WTC11 (cell line): ENCODE data around the gene LAMA4.

Experiments used
- FOXP1 ChIP-seq: sonication (generic); formaldehyde crosslinking; IDR thresholded peaks from 2 replicates; pipeline ENCODE4 v1.8.0; 2022; ENCODE audit warnings: missing genetic modification reagents, mild to moderate bottlenecking, moderate library complexity, borderline replicate concordance
- HMGA2 ChIP-seq: fragments of 250-450 bp; sonication (Bioruptor Pico); IDR thresholded peaks from 2 replicates; pipeline ENCODE4 v1.4.0; 2021; ENCODE audit warnings: mild to moderate bottlenecking, moderate library complexity
- JUN ChIP-seq: sonication (generic); formaldehyde crosslinking; IDR thresholded peaks from 2 replicates; pipeline ENCODE4 v1.8.0; 2023; ENCODE audit warnings: mild to moderate bottlenecking, missing genetic modification reagents
- ZNF423 ChIP-seq: fragments of 250-450 bp; sonication (Bioruptor Pico); IDR thresholded peaks from 2 replicates; pipeline ENCODE4 v2.1.2; 2022; ENCODE audit warnings: mild to moderate bottlenecking, moderate library complexity
- TF ChIP-seq, protein P1 (sequence below): fragments of 200-600 bp; IDR thresholded peaks from 2 replicates; pipeline ENCODE4 v1.8.0; 2022; ENCODE audit warnings: antibody characterized with exemption
- TF ChIP-seq, protein P2 (sequence below): sonication (generic); formaldehyde crosslinking; IDR thresholded peaks from 2 replicates; pipeline ENCODE4 v1.8.1; 2023; ENCODE audit warnings: mild to moderate bottlenecking, missing genetic modification reagents, borderline replicate concordance
- TF ChIP-seq, protein P3 (sequence below): sonication (generic); formaldehyde crosslinking; IDR thresholded peaks from 2 replicates; pipeline ENCODE4 v1.8.0; 2022; ENCODE audit warnings: mild to moderate bottlenecking, missing genetic modification reagents
- TF ChIP-seq, protein P4 (sequence below): sonication (generic); formaldehyde crosslinking; conservative IDR thresholded peaks from 2 replicates; pipeline ENCODE4 v1.8.1; 2022; ENCODE audit warnings: mild to moderate bottlenecking, missing genetic modification reagents
- TF ChIP-seq, protein P5 (sequence below): sonication (generic); formaldehyde crosslinking; IDR thresholded peaks from 2 replicates; pipeline ENCODE4 v1.8.0; 2022; ENCODE audit warnings: mild to moderate bottlenecking, missing genetic modification reagents

DNA sequence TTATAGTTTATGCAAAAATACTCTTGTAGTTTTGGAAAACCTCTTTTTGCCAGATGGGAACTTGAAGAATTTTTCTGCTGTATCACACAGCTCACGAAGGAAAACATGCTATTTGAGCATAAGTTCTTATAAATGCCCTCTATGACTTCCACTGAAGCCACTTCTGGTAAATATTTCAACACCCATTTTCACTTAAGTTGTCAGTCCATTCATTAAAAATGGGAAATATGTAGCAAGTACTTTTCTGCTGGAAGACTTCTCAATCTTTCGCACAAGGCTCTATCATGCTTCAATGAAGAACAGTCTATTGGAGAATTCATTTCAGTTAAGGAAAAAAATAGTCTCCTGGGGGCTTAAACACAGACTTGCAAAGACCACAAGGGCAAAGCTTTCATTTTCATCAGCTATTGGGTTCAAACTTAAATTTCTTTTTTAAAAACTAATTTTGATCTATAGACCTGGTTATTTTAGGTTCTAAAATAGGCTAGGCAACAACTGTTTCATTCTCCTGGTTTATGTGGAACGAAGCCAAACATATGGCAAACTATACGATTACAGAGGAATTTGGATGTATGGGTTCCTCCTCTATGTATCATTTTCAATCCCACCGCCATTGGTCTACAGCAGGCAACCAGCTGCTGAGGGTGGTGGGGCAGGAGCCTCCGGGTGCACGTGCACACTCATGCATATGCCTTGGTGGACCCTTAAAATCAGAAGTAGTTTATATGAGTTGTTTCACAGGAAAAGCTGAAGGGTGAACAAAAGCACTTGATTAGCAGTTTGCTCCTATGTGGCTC, 38.7 kb downstream of the LAMA4 start:
- TF ChIP-seq, protein P1, sequence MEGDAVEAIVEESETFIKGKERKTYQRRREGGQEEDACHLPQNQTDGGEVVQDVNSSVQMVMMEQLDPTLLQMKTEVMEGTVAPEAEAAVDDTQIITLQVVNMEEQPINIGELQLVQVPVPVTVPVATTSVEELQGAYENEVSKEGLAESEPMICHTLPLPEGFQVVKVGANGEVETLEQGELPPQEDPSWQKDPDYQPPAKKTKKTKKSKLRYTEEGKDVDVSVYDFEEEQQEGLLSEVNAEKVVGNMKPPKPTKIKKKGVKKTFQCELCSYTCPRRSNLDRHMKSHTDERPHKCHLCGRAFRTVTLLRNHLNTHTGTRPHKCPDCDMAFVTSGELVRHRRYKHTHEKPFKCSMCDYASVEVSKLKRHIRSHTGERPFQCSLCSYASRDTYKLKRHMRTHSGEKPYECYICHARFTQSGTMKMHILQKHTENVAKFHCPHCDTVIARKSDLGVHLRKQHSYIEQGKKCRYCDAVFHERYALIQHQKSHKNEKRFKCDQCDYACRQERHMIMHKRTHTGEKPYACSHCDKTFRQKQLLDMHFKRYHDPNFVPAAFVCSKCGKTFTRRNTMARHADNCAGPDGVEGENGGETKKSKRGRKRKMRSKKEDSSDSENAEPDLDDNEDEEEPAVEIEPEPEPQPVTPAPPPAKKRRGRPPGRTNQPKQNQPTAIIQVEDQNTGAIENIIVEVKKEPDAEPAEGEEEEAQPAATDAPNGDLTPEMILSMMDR: no peak
- TF ChIP-seq HMGA2 (CRISPR knock-in tag) (no peak), ZNF423 (CRISPR knock-in tag) (no peak), FOXP1 (no peak), JUN (CRISPR knock-in tag) (no peak)
- TF ChIP-seq, protein P2, sequence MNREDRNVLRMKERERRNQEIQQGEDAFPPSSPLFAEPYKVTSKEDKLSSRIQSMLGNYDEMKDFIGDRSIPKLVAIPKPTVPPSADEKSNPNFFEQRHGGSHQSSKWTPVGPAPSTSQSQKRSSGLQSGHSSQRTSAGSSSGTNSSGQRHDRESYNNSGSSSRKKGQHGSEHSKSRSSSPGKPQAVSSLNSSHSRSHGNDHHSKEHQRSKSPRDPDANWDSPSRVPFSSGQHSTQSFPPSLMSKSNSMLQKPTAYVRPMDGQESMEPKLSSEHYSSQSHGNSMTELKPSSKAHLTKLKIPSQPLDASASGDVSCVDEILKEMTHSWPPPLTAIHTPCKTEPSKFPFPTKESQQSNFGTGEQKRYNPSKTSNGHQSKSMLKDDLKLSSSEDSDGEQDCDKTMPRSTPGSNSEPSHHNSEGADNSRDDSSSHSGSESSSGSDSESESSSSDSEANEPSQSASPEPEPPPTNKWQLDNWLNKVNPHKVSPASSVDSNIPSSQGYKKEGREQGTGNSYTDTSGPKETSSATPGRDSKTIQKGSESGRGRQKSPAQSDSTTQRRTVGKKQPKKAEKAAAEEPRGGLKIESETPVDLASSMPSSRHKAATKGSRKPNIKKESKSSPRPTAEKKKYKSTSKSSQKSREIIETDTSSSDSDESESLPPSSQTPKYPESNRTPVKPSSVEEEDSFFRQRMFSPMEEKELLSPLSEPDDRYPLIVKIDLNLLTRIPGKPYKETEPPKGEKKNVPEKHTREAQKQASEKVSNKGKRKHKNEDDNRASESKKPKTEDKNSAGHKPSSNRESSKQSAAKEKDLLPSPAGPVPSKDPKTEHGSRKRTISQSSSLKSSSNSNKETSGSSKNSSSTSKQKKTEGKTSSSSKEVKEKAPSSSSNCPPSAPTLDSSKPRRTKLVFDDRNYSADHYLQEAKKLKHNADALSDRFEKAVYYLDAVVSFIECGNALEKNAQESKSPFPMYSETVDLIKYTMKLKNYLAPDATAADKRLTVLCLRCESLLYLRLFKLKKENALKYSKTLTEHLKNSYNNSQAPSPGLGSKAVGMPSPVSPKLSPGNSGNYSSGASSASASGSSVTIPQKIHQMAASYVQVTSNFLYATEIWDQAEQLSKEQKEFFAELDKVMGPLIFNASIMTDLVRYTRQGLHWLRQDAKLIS (CRISPR knock-in tag): no peak
- TF ChIP-seq, protein P3, sequence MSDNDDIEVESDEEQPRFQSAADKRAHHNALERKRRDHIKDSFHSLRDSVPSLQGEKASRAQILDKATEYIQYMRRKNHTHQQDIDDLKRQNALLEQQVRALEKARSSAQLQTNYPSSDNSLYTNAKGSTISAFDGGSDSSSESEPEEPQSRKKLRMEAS (CRISPR knock-in tag): no peak
- TF ChIP-seq, protein P4, sequence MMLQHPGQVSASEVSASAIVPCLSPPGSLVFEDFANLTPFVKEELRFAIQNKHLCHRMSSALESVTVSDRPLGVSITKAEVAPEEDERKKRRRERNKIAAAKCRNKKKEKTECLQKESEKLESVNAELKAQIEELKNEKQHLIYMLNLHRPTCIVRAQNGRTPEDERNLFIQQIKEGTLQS (CRISPR knock-in tag): no peak
- TF ChIP-seq, protein P5, sequence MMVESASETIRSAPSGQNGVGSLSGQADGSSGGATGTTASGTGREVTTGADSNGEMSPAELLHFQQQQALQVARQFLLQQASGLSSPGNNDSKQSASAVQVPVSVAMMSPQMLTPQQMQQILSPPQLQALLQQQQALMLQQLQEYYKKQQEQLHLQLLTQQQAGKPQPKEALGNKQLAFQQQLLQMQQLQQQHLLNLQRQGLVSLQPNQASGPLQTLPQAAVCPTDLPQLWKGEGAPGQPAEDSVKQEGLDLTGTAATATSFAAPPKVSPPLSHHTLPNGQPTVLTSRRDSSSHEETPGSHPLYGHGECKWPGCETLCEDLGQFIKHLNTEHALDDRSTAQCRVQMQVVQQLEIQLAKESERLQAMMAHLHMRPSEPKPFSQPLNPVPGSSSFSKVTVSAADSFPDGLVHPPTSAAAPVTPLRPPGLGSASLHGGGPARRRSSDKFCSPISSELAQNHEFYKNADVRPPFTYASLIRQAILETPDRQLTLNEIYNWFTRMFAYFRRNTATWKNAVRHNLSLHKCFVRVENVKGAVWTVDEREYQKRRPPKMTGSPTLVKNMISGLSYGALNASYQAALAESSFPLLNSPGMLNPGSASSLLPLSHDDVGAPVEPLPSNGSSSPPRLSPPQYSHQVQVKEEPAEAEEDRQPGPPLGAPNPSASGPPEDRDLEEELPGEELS (CRISPR knock-in tag): no peak
